LoVo (cell line): ENCODE results near the gene BCAN.

Experiments used
- DNase-seq: peaks from one replicate; pipeline ENCODE4 v3.0.0-alpha.2; 2016; ENCODE audit warnings: low spot score

The BCAN gene

DNA sequence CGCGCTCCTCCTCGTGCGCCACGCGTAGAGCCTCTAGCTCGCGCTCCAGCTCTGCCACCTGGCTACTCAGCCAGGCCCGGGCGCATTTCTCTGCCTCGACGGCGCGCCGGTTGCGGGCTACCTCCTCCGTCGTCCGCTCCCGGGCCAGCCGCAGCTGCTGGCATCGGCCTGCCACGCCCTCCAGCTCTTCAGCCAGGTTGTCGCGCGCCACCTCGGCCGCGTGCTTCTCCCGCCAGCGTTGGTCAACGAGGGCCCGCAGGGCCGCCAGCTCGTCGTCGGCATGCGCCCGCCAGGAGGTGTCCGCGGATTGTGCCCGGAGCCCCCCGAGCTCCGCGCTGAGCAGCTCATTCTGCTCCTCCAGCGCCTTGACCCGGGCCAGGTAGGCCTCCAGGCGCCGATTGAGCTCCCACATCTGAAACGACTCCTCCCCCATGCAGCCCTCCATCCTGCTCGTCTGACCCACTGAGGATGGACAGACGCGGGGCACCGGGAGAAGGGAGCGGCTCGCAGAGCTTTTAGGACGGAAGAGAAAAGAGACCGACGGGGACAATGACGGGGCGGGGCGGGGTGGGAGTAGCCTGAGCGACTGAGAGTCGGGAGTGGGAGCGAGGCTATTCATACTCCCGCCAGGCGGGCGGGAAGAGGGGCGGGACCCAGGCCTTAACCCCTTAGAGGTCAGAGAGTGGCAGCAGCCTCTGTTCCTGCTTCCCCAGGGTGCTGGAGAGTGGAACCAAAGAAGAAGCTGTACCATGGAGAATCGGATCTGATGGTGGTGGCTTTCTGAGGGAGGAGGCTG lies 35.1 kb downstream of the BCAN start, which contains the start of gene NES:
NES (minus strand) TSS at position 588 of the 796 bp plus-strand sequence; CDS start at position 445, 143 bp downstream.
- DNase-seq = peak; percentile 50

DNA sequence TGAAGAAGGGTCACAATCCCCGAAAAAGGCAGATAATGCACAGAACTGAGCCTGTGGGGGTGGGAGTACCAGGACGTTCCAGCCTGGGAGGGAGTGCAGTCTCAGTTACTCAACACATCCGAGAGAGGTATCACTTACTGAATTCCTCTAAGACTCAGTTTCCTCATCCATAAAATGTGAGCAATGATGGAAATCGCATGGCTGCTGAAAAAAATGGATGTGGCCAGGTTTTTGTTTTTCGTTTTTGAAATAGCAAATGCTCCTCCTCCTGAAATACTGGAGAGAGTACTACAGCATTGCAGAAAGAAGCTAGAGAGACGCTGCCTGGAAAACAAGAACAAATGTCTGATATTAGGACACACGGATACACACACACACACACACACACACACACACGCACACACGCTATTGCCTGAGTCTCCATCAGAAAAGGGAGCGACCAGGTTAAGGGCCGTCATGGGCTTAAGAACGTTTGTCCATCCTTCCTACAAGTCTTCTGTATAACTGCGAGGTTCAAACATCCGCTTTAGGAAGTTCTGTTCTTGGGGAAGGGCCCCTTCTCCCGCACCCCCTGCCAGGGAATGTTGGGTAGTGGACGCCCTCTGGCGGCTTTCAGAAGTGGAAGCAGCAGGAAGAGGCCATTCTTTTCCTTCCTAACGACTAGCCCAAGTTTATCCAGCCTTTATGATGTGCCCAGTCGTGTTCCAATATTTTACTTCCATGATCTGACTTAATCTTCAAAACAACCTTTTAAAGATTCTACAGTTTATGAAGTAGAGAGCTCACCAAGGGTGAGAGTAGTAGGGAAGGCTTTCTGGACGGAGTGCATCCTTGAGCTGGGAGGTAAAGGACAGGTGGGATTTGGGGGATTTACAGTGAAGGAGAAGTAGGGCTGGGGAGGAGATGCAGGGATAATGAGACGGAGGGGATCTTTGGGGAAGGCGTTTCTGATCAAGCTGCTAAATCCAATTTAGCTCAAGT lies 36.0 kb downstream of the BCAN start:
- DNase-seq = peak; percentile 57

DNA sequence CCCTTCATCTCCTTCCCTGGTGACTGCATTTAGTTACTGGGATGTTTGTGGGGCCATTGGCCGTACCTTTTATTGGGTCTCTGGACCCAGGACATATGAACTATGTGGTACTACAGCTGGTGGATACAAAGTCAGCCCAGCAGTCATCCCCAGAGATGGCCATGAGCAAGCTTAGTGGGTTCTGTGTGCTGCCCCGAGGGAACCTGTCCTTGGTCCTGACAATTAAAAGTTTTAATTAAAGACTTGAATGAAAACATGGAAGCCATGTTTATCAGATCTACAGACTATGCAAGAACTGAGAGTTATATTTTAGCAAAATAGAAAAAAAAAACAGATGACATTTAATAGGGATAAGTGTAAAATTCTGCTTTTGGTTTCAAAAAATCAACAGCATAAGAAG lies 38.1 kb downstream of the BCAN start:
- DNase-seq = no peak

DNA sequence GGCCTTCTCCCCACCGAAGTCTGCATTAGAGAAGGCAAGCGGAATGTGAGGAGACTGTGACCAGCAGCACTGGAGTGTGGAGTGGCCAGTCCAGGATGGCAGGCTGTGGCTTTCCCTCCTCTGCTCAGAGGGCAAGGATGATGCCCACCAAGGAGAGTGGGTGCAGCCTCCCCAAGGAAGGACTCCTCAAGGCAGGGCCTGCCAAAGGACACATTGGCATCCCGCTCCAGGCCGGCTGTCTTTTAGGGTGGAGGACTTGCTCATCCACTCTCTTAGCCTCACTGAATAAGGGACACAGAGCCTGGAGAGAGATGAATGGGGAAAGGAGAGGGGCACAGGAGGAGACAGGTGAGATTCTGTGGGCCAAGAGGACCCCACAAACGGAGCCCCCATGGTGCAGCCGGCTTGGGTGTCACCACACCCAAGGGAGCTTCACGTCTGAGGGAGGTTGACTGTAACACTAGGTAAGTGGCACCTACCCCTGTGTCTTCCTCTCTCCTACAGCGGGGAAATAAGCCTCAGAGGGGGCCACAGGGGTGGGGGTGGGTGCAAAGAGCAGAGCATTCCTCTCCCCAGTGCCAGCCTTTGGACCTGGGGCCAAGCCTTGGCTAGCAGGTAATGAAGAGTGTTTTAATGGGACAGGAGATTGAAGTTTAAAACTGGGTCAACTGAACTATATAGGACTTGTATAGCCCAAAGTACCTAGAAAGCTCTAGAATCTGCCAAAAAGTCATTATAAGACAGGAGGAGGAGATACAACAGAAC lies 39.5 kb downstream of the BCAN start:
- DNase-seq = no peak

DNA sequence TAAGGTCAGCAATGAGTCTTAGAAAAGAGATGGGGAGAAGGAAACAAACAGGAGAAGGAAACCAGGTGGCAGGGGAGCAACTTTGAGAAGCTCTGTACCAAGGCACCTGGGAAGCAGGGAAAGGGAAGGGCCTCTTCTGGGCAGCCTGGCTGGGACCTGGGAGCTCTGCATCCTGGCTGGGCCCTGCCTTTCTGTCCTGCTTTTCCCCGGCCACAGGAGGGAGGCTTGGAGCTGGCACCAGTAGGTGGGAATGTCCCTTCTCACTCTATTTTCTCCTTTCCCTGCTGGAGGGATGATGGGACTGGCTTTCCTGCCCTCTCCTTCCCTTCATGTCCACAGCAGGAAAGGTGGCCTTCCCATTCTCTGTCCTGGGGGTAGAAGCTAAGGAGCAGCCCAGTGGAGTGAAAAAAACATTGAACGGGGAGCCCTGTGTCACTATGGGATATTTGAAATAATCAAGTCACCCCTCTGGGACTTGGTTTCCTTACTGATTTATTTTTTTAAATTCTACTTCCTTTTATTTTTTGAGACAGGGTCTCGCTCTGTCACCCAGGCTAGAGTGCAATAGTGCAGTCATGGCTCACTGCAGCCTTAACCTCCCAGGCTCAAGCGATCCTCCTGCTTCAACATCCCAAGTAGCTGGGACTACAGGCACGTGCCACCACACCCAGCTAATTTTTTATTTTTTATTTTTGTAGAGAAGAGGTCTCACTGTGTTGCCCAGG lies 40.4 kb downstream of the BCAN start:
- DNase-seq = no peak

DNA sequence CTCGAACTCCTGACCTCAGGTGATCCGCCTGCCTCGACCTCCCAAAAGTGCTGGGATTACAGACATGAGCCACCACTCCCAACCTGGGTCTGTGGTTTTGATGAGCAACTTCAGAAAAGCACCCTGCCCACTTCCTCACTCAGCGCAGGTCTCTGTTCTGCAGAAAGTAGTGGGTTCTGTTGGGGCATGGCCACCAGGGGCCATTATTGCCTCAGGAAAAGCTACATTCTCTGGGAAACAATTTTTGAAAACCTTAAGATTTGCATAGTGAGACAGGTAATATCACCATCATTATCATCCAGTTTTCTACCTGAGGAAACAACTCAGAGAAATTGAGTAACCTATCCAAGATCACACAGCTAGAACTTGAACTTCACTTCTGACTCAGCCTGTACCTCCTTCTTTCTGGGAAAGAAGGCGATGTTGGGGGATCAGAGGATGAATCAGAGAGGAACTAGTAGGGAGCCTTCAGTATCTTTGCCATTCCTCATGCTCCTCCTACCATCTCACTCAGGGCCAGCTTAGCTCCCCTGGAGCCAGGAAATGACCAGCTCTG lies 42.4 kb downstream of the BCAN start:
- DNase-seq = no peak

DNA sequence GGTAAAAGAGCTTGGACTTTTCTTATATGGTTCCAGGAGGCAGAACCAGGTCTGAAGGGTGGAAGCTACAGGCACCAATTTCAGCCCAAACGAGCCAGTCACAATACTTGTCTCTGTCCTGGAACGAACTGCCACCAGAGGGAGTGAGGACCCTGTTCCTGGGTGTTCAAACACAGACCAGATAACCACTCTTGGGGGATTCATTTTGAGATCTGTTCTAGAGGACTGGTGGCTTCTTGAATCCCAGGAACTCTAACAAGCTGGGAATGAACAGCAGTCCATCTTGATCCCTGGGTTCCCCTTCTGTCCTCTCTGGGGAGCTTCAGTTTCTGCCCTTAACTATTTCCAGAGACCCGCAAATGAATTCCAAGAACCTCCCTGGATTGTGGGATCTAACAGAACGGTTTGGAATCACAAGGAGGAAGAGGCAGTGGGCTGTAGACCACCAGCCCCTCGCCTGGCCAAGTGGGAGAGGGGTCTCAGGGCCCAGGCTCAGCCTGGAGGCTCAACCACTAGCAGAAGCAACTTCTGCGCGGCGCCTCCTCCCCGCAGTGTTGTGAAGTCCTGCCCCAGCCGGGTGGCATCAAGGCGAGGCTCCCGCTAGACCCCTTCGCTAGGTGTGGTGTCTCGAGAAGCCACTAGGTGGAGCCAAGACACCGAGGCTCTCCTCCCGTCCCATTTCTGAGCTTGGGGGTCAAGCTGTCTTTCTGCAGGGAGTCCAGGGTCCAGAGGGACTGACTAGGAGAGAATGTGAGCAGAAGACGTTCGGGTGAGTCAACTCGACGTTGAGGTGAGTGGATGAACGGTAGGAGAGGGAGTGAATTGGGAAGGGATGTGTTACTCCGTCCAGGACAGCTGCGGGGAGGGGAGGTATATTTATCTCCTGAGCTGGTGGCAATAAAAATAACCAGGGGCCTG lies 47.4 kb downstream of the BCAN start:
- DNase-seq = peak; percentile 88

DNA sequence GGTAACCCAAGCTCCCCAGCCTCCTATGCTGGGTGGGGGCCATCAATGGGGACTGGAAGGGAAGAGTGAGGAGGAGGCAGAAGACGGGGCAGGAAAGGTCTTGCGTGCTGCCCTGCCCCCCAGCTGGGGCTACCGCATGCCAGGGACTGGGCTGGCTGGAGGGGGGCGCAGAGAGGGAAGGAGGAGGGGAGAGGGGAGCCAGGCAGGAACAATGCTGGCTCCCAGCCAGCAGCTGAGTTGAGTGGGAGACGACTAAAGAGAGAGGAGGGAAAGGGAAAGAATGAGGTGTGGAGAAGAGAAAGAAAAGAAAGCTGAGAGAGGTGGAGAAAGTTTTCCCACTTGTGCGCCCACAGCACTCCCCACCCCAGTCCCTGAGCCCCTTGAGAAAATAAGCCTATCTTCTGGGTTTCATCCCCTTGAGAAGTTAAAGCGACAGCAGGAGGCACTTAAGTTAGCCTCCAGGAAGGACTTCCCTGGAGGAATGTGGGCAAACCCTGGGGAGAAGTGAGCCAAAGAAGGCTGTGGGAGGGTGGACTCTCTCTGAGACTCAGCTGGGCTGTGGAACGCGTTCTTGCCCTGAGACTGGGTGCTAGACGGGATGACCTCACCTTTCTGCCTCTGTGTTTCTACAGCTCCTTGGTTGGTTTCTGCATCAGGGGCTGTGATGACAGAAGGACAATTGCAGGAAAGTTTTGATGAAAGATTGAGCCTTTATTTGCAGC lies 48.2 kb downstream of the BCAN start:
- DNase-seq = no peak

DNA sequence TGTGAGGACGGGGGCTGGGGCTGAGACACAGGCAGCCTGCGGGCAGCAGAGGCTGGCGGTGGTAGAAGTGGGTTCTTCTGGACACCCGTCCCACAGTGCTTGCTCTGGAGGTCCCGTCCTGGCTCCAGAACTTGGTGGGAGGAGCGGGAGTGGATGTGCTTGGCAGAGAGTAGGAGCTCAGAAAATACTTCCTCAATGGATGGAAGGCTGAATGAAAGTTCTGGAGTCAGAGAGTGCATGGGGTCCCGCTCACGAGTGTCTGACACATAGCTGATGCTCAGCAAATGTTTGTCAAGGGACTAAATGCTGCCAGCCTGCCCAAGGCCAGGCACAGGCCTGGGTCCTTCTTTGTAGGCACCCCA lies 48.7 kb downstream of the BCAN start:
- no peak for DNase-seq

DNA sequence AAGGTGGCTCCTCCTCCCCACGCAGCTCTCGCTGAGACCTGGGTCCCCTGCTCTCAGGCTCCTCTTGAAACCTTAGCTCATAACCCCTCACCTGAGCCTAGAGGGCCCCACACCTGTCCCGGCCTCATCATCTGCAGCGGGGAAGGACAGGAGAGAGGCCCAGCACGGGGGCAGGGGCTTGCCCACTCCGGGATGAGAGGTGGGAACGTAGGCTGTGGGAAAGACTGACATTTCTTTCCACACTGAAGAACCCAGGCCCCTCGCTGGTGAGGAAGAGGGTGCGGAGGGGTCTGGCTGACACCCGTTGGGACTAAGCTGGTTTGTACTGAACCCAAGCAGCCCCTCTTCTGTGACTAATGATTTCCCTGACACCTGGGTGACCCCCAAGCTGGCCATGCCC lies 49.3 kb downstream of the BCAN start:
- DNase-seq = no peak

DNA sequence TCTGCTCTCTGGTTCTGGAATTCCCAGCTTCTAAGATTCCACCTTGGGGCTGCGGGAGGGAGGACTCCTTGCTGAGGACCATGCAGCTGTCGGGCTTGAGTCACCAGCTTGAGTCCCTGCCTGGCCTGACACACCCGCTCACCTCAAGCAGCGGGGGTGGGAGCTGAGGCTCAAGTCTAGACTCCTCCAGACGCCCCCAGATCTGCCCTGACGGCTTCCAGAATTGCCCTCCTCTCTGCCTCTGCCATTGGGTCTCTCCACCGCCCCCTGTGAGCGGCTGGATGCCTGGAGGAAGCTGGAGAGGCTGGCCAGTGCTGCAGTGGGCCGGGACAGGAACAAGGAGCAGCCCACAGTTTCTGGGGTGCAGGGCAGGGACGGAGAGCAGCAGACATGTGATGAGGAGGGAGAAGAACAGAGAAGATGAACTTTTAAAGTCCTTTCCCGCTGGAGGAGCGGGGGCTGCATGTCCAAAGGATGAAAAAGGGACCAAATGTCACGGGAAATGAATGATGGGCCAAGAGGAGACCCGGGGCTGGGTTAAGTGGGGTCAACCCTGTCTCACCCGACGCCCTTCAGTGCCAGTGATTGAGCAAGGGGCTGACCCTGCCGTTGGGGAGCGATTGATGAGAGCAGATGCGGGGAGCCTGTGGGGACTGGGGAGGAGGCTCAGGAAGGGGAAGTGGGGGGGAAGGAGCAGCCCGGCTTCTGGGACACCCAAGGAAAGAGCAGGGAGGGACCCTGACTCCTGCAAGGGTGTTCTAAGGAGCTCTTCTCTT lies 49.9 kb downstream of the BCAN start:
- DNase-seq = peak; percentile 23

DNA sequence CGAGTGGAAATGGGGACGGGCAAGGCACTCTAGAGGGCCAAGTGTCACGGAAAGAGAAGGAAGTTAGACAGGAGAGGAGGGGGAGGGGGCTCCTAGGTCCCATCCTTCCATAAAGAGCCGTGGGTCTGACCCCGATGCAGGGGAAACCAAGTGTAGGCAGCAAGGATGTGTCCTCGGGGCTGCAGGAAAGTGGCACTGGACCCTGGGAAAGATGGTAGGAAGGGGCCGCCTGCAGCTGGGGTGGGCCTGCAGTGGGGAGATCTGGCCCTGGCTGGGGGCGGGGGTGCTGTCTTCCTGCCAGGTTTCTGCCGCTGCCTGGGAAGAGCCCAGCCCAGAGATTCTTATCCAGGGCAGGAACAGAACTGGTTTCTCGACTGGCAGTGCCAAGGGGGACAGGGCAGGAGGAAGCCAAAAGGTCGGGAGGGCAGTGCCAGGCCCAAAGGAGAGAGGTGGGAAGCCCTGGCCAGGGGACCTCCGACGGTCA lies 50.6 kb downstream of the BCAN start:
- no peak for DNase-seq

DNA sequence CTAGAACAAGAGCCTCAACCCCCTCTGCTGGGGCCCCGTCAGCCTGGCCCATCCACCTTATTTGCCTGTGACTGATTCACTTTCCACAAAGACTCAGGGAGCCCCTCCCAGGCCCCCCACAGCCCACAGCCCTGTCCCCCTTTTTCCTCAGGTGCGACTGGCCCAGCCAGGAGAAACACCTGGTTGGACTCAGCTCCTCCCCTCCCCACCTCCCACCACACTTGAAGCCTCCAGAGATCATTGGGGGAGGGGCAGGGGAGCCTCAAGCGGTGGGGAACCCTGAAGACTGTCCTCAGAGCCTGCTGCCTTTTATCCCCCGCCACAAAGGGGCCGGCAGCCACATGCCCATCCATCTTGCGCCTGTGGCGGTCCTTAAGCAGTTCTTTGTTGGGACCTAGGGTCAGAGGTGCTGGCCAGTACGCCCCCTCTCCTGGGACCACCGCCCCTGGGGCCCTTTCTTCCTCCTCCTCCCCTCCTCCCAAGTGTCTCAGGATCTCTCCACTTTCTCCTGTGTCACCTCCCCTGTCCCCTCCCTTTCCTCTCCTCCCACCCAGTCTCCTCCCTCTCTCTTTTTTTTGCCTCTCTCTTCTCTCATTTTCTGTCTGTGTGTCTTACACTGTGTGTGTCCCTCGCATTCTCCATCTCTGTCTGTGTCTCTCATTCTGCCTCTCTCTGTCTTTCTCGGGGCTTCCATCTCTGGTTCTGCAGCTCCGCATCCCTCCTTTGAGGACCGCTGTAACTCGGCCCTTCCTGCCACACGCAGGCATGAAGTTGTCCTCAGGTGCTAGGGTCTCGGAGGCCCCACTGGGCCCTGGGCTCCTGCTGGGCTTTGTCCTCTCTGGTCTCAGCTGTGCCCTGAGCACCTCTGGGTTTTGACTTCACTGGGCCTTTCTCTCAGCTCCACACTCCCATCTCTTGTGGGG lies 51.3 kb downstream of the BCAN start:
- no peak for DNase-seq

DNA sequence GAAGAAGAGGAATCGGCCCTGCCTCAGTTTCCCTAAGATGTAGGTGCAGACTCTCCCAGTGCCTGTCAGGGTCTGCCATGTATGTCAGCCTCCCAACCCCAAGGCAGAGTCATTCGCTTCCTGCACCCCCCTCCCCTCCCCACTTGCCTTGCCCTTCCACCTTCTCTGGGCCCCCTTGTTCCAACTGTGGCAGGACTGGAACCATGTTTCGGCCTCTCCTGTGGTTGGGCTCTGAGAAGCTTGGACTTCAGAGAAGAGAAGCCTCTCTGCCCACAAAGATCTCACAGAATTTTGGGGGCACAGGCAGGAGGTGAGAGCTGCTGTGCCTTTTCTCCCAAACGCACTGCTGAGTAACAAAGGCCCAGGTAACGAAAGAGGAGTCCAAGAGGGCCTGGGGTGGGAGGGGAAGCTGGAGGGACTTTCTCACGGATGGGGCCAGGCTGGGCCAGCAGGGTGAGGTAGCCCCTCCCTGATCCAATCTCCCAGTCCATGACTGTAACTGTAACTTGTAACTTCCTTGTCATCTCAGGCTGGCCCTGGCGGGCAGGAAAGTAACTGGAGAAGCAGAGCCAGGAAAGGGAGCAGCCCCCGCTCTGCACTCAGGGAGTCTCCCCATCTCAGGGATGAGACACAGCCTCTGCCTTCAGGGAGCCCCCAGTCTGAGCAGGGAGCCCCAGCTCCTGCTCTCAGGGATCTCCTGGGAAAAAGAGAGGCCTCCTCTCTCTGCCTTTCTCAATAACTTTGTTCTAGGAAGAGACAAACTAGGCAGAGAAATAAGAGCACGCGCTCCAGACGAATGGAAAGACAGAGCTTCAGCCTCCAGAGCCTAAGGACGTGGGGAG lies 52.2 kb downstream of the BCAN start:
- DNase-seq = no peak

DNA sequence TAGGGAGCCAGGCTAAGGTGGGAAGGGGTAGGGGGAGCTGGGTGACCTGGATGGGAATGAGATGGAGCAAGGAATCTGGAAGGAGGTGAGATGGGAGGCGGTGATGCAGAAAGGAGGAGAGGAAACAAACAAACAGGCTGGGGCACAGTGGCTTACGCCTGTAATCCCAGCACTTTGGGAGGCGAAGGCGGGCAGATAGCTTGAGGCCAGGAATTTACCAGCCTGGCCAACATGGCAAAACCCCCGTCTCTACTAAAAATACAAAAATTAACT lies 52.7 kb downstream of the BCAN start:
- no peak for DNase-seq

DNA sequence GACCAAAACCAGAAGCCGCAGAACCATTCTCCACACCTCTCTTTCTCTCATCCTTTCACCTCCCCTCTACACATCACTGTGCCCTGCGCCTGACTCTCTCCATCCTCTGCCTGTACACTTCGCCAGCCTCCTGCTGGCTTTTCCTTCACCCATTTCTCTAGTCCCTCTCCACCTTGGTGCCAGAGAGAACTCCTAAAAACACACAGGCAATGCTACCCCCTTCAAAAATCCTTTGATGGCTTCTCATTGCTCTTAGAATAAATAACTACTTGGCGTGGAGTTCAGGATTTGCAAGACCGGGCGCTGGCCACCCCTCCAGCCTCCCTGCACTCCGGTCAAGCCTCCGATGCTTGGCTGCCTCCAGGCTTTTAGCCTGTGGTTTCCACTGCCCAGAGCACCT lies 54.8 kb downstream of the BCAN start:
- no peak for DNase-seq

DNA sequence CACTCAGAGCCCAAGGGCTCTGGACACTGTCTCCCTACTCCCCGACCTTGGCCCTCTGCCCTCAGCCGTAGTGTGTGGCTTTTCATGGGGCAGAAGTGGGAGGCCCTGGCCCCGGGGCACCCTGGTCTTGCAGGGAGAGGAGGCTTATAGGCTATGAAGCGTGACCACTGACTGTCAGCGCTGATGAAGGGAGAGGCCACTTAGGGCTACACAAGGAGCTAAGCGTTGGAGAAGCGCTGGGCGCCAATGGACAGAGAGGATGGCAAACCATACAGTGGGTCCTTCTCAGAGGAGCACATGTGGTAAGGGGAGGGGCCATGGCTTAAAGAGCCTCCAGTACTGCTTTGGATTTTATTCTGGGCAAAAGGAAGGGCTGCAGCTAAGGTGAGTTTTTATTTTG lies 55.6 kb downstream of the BCAN start:
- DNase-seq = no peak
